ENCODE data around the gene NFIX.
A peak's percentile ranks its signal among the peaks of the same experiment; 100 is the strongest.
"Not testable (repeated sequence)": the region's sequence is repeated elsewhere in the genome, so short reads cannot be mapped to it uniquely, and the experiment has no call there.

Gene NFIX

GRCh38 chr19:12994701-12995595 is at the start of gene NFIX:
TSS of gene NFIX (plus strand) at chr19:12995475. CDS start at chr19:12995838, 363 bp downstream.
- FAIRE-seq (no peak), DNase-seq (ENCODE audit: low spot score) (peak; percentile 24)

DNA sequence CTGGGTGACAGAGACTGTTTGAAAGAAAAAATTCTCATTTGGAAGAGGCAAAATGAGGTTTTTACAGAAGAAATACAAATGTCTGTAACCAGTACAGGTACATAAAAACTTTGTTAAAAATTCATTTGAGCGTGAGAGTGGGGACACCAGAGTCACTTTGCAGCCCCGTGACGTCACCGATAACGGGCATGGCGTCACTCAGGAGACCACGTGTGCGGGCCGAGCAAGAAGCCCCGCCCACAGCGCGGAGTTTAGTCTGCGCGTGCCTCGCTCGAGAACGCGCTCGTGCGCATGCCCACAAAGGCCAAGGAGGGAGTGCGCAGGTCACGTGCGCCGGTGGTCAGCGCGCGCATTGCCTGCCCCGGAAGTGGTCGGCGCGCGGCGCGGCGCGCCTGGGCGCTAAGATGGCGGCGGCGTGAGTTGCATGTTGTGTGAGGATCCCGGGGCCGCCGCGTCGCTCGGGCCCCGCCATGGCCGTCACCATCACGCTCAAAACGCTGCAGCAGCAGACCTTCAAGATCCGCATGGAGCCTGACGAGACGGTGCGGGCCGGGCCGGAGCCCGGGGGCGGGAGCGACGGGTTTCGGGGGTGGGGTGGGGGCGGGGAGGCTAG is 49.7 kb upstream of the NFIX start, which contains the start of gene RAD23A:
Gene RAD23A (plus strand): TSS at position 384 of the 613 bp plus-strand sequence. CDS start 87 bp downstream, at position 471.
- DNase-seq (ENCODE audit: low spot score), result peak; percentile 92
- peak; percentile 28 for FAIRE-seq

DNA sequence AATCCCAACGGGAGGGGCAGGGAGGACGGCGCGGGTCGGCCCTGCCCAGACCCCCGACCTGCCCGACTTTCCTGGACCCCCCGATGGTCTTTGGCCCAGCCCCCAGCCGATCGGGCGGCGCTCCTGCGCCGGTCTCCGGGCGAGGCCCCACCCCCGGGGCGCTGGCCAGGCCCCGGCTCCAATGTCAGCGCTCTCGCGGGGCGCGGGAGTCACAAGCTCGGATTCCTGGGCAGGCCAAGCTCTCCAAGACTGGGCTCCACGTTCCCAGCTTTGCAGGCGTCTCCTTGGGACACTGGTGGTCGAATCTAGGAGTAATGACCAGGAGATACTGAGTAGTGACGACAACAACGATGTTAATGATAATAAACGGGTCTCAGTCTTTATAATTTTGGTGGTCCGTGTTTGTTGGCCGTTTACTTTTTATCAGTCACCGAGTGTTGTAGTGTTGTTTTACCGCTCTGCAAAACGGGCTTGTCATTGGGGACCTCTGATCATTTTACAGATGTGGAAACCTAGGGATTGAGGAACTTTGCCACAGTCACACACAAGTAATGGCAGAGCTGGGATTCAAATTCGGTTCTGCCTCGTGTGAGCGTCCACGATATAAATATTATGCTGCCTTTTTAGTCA is 49.1 kb upstream of the NFIX start:
- FAIRE-seq (no peak), DNase-seq (ENCODE audit: low spot score) (peak; percentile 64)

DNA sequence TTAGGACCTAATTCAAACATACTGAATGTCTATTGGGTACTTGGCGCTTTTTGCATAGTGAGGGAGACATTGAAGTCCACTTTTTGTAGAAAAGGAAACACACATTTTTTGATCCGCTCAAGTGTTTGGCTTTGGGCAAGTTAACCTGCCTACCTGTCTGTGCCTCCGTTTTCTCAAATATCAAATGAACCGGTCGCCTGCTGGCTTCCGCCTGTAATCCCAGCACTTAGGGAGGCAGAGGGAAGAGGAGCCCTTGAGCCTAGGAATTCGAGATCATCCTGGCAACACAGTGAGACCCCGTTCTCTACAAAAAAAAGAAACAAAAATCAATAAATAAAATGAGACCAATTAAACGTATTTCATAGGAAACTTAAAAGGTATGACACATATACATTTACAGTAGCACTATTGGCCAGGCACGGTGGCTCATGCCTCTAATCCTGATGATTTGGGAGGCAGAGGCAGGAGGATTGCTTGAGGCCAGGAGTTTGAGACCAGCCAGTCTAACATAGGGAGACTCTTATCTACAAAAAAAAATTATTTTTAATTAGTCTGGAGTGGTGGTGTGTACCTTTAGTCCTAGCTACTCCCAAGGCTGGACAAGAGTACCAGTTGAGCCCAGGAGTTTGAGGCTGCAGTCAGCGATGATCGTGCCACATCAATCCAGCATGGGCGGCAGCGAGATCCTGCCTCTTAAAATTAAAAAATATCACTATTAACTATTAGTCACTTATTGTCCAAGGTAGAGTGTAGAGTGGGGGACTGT is 48.4 kb upstream of the NFIX start:
- no peak for FAIRE-seq
- no peak for DNase-seq (ENCODE audit: low spot score)

GRCh38 chr19:12947702-12948611 is 47.3 kb upstream of the NFIX start:
- no peak for DNase-seq (ENCODE audit: low spot score)
- no peak for FAIRE-seq

DNA sequence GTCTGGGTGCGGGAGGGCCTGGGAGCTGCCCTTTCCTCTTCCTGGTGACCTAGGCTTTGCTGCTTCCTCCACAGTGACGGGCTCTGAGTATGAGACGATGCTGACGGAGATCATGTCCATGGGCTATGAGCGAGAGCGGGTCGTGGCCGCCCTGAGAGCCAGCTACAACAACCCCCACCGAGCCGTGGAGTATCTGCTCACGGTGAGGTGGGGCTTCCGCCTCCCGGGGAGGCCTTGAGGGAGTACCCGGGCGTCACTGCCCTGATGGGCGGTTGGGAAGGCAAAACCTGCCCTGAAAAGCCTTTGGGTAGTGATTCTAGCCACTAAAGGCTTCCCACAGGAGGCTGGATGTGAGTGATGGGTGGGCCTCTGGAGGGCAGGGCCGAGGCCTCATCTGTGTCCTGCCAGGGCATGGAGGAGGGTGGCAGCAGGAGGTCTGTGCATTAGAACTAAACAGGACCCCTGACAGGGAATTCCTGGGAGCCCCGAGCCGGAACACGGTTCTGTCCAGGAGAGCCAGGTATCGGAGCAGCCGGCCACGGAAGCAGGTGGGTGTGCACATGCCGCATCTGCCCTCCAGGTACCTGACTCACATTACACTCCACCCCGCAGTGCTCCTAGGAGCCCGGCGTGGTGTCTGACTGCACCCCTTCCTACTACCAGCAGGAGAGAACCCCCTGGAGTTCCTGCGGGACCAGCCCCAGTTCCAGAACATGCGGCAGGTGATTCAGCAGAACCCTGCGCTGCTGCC is 46.5 kb upstream of the NFIX start:
- no peak for FAIRE-seq

GRCh38 chr19:12949363-12950283 is 45.7 kb upstream of the NFIX start:
- FAIRE-seq (no peak), DNase-seq (ENCODE audit: low spot score) (no peak)

More for the DNA sequence above, 46.5 kb upstream of the NFIX start:
- DNase-seq (ENCODE audit: low spot score), result no peak

DNA sequence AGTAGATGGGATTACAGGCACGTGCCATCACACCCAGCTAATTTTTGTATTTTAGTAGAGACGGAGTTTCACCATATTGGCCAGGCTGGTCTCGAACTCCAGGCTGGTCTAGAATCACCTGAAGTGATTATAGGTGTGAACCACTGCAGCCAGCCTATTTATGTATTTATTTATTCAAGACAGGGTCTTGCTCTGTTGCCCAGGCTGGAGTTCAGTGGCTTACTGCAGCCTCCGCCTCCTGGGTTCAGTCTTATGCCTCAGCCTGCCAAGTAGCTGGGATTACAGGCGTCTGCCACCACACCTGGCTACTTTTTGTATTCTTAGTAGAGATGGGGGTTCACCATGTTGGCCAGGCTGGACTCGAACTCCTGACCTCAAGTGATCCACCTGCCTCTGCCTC is 43.2 kb upstream of the NFIX start:
- DNase-seq (ENCODE audit: low spot score); FAIRE-seq: not testable (repeated sequence)

- DNase-seq (ENCODE audit: low spot score) (no peak), FAIRE-seq (no peak)
These were observed 42.7 kb upstream of the NFIX start for GRCh38 chr19:12952488-12953137.

DNA sequence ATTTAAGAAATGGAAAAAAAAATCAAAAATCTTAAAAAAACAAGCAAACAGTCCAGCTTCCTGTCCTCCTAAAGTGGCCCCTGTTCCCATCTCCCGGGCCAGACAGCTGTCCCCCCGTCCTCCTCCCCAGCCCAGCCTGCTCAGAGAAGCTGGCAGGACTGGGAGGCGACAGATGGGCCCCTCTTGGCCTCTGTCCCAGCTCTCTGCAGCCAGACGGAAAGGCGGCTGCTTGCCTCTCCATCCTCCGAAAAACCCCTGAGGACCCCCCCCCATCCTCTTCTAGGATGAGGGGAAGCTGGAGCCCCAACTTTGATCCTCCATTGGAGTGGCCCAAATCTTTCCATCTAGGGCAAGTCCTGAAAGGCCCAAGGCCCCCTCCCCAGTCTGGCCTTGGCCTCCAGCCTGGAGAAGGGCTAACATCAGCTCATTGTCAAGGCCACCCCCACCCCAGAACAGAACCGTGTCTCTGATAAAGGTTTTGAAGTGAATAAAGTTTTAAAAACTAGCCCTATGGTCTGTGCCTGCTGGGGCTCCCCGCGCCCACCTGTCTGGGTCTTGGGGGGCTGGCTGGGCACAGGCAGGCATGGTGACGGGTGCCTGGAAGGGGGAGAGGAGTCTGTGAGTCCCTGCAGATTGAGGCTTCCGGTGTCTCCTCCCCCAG is 42.0 kb upstream of the NFIX start:
- no peak for DNase-seq (ENCODE audit: low spot score)
- FAIRE-seq, result no peak

GRCh38 chr19:12953799-12954611 is 41.3 kb upstream of the NFIX start:
- no peak for FAIRE-seq

GRCh38 chr19:12954612-12954962 is 40.7 kb upstream of the NFIX start:
- DNase-seq (ENCODE audit: low spot score) (no peak), FAIRE-seq (no peak)

More at GRCh38 chr19:12953799-12954611, 41.3 kb upstream of the NFIX start:
- no peak for DNase-seq (ENCODE audit: low spot score)

- DNase-seq (ENCODE audit: low spot score); FAIRE-seq: not testable (repeated sequence)
These were observed 39.7 kb upstream of the NFIX start for GRCh38 chr19:12955575-12955974.

DNA sequence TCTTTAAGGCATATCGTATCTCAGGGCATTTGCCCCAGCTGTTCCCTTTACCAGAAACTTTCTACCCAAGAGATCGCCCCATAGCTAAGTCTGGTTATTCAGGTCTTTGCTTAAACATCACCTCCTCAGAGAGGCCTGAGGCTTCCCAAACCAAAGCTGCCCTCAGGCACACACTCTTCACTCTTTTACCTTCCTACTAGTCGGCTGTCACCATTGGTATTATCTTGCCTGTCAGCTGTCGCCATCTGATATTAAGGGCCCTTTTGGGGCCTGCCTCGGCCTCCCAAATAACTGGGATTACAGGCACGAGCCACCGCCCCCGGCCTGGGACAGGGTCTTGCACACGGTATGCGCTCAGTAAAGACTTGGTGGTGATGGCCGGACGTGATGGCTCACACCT is 39.3 kb upstream of the NFIX start:
- FAIRE-seq, result no peak

GRCh38 chr19:12956446-12957388 is 38.6 kb upstream of the NFIX start, which contains the start of gene GADD45GIP1:
TSS of gene GADD45GIP1 (minus strand) at chr19:12957223. CDS start at chr19:12957212, 11 bp downstream.
- FAIRE-seq, result no peak
- DNase-seq (ENCODE audit: low spot score), result peak; percentile 69

More for the DNA sequence above, 39.3 kb upstream of the NFIX start:
- DNase-seq (ENCODE audit: low spot score), result no peak
